ENCODE measurements around the gene ACVR2B.

DNA sequence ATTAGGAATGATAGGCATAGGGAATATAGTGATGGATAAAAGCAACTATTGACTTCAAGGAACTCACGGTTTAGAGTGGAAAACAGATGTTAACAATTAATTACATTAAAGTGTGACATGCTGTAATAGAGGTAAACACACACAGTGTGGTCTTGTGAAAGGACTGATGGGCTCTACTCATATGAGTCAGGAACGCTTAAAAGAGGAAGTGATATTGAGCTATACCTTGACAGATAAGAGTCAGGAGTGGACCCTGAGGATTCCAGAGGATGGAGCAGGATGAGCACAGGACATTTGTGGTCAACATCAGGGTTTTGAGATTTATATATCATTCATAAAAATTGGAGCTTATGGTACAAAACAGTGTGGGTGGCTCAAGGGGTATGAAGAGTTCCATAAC lies 53.4 kb downstream of the ACVR2B start:
- TF ChIP-seq, protein P1, sequence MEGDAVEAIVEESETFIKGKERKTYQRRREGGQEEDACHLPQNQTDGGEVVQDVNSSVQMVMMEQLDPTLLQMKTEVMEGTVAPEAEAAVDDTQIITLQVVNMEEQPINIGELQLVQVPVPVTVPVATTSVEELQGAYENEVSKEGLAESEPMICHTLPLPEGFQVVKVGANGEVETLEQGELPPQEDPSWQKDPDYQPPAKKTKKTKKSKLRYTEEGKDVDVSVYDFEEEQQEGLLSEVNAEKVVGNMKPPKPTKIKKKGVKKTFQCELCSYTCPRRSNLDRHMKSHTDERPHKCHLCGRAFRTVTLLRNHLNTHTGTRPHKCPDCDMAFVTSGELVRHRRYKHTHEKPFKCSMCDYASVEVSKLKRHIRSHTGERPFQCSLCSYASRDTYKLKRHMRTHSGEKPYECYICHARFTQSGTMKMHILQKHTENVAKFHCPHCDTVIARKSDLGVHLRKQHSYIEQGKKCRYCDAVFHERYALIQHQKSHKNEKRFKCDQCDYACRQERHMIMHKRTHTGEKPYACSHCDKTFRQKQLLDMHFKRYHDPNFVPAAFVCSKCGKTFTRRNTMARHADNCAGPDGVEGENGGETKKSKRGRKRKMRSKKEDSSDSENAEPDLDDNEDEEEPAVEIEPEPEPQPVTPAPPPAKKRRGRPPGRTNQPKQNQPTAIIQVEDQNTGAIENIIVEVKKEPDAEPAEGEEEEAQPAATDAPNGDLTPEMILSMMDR (IDR thresholded peaks at IDR 0.05; ENCODE audit: low read depth, low read length, poor library complexity, severe bottlenecking) = no peak
- TF ChIP-seq EZH2phosphoT487 (IDR thresholded peaks at IDR 0.05; ENCODE audit: borderline replicate concordance, low read length) = no peak
